GM12873 (cell line): Measurements from ENCODE around the gene ATIC.

ENCODE experiments used
- CTCF ChIP-seq: IDR thresholded peaks from 2 replicates; pipeline ENCODE4 v1.5.1; 2012; ENCODE audit warnings: low read depth, mild to moderate bottlenecking, moderate library complexity, low read length, control low read depth; ENCODE audit not compliant: insufficient read depth; ENCODE audit errors: missing control alignments

The ATIC gene

DNA sequence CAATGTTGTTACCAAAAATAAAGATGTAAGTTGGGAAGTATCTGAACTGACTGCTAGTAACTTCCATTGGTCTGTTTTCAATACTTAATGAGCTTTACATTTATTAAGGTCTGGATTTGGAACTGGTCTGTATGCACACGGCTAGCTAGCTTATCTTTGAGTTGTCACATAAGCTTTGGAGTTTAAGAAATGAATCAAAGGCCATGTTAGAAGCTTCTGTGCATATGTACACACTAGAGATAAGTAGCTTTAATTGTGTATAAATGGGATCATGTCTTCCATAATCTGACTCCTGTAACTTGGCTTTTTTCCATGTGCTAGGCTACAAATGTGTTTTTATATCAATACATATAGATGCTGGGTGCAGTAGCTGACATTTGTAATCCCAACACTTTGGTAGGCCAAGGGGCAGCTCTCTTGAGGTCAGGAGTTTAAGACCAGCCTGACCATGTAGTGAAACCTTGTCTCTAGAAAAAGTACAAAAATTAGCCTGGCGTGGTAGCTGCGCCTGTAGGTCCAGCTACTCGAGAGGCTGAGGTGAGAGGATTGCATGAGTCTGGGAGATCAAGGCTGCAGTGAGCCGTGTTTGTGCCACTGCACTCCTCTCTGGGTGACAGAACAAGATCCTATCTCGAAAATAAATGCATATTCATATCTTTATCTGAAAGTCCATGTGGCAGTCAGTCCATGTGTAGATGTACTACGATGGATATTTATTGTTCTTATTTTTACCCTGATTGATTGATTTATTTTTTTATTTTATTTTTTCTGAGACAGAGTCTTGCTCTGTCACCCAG is 27.2 kb downstream of the ATIC start:
- no peak for TF ChIP-seq CTCF

- no peak for TF ChIP-seq CTCF
Observed at GRCh38 chr2:215347878-215348277, 36.0 kb downstream of the ATIC start.

- TF ChIP-seq CTCF, result no peak
Observed at GRCh38 chr2:215352602-215353001, 40.7 kb downstream of the ATIC start.

DNA sequence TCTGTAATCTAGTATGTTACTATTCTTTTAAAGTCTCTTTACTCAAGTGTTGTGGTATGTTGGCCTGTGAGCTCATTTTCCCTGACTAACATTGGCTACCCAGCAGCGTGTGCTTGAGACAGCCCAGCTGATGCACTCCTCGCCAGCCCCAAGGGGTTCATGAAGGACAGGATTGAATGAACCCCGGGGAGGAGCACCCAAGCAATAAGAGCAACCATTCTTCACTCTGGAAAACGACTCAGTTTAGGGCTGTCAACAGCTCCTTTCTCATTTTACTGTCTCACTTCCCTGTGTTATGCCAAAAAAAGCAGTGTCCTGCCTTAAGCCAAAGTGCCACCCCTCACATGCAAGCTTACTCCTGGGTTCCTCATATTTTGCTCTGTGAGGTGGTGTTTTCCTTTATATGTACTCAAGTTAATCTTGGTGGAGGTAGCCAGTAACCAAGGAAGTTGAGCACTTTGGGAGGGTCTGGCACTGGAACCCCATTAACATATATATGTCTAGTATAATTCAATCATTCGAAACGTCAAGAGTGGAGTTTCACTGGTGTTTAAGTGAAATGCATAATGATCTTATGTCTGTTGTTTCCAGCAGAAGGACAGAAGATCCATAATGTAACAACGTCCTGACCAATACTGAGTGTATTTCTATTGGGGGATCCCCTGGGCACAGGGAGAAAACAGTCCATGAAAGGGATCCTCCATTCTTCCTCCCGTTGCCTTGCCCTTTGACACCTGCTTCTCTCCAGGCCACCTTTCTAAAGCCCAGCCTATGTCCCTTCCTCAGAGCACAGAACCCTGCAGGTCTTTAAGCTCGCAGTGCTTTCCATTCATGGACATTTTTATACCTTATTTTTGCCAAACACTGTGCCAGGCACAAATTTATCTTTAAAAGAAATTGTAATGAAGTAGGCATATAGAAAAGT is 43.2 kb downstream of the ATIC start:
- TF ChIP-seq CTCF, result no peak

DNA sequence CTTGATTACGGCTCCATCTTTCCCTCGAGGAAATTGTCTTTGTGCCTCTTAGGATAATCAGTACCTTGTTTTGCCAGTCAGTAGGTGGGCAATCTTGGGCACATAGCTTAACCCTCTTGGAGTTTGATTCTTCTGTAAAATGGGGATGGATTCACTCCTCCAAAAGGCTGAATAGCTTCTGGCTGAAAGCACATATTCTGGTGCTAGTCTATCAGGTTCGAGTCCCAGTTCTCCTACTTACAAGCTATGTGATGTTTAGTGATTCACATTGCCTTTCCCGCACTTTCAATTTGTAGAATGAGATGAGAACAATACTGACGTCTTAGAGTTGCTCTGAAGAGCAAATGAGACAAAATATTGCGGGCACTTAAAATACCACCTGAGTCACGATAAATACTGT is 43.9 kb downstream of the ATIC start:
- no peak for TF ChIP-seq CTCF

GRCh38 chr2:215356334-215356947 is 44.6 kb downstream of the ATIC start:
- TF ChIP-seq CTCF, result no peak
